H9 (cell line): ENCODE results near the gene PCOLCE2. TPM values are rescaled to one million over a fixed set of nuclear protein-coding genes. Genes with fewer than 3 reads are reported as not detected.

Source experiments
- DNase-seq: peaks from one replicate; pipeline ENCODE4 v3.0.0-alpha.2; 2017
- H2AFZ ChIP-seq: one replicate; pipeline ENCODE4 v1.6.1; 2013; ENCODE audit warnings: mild to moderate bottlenecking, low read length, control low read depth, moderate library complexity
- H2AK5ac ChIP-seq: 2 replicates; pipeline ENCODE4 v1.6.1; 2013; ENCODE audit warnings: low read length, control low read depth, mixed read lengths; ENCODE audit not compliant: insufficient read length
- H2BK120ac ChIP-seq: one replicate; pipeline ENCODE4 v1.6.1; 2013; ENCODE audit warnings: low read depth, mild to moderate bottlenecking, low read length, control low read depth, inconsistent platforms; ENCODE audit not compliant: poor library complexity, severe bottlenecking
- H2BK12ac ChIP-seq: 2 replicates; pipeline ENCODE4 v1.6.1; 2013; ENCODE audit warnings: low read length, control low read depth, mixed read lengths, low read depth; ENCODE audit not compliant: insufficient read length
- H2BK15ac ChIP-seq: 2 replicates; pipeline ENCODE4 v1.6.1; 2013; ENCODE audit warnings: low read depth, low read length, control low read depth
- H2BK20ac ChIP-seq: one replicate; pipeline ENCODE4 v1.6.1; 2013; ENCODE audit warnings: low read depth, mild to moderate bottlenecking, low read length, control low read depth, inconsistent platforms; ENCODE audit not compliant: poor library complexity, severe bottlenecking
- H2BK5ac ChIP-seq: 2 replicates; pipeline ENCODE4 v1.6.1; 2013; ENCODE audit warnings: low read length, control low read depth, mixed read lengths; ENCODE audit not compliant: insufficient read length
- H3K14ac ChIP-seq: 2 replicates; pipeline ENCODE4 v1.6.1; 2013; ENCODE audit warnings: low read length, control low read depth; ENCODE audit not compliant: insufficient read depth
- H3K18ac ChIP-seq: 2 replicates; pipeline ENCODE4 v1.6.1; 2013; ENCODE audit warnings: low read depth, mild to moderate bottlenecking, mixed read lengths, low read length, control low read depth; ENCODE audit not compliant: insufficient read length
- H3K23ac ChIP-seq: 2 replicates; pipeline ENCODE4 v1.6.1; 2013; ENCODE audit warnings: low read length, control low read depth, mixed read lengths, low read depth; ENCODE audit not compliant: insufficient read length
- H3K23me2 ChIP-seq: 2 replicates; pipeline ENCODE4 v1.6.1; 2013; ENCODE audit warnings: low read depth, mild to moderate bottlenecking, mixed read lengths, low read length, control low read depth; ENCODE audit not compliant: insufficient read length, poor library complexity, severe bottlenecking
- H3K27ac ChIP-seq: 2 replicates; pipeline ENCODE4 v1.5.1; 2013; ENCODE audit warnings: low read length, control low read depth, mixed read lengths, low read depth; ENCODE audit not compliant: insufficient read length
- H3K27me3 ChIP-seq: 2 replicates; pipeline ENCODE4 v1.6.1; 2013; ENCODE audit warnings: low read length, control low read depth, inconsistent platforms; ENCODE audit not compliant: insufficient read depth
- H3K4ac ChIP-seq: 2 replicates; pipeline ENCODE4 v1.6.1; 2013; ENCODE audit warnings: low read depth, mild to moderate bottlenecking, control low read depth, inconsistent platforms, low read length, moderate library complexity
- H3K4me1 ChIP-seq: 2 replicates; pipeline ENCODE4 v1.6.1; 2013; ENCODE audit warnings: low read length, control low read depth, inconsistent platforms; ENCODE audit not compliant: insufficient read depth
- H3K4me2 ChIP-seq: 2 replicates; pipeline ENCODE4 v1.6.1; 2013; ENCODE audit warnings: low read length, control low read depth, mixed read lengths; ENCODE audit not compliant: insufficient read length, insufficient read depth
- H3K56ac ChIP-seq: 2 replicates; pipeline ENCODE4 v1.6.1; 2013; ENCODE audit warnings: low read depth, mild to moderate bottlenecking, mixed read lengths, low read length, control low read depth; ENCODE audit not compliant: insufficient read length
- H3K79me1 ChIP-seq: 2 replicates; pipeline ENCODE4 v1.6.1; 2013; ENCODE audit warnings: low read depth, mild to moderate bottlenecking, moderate library complexity, low read length, control low read depth, inconsistent platforms; ENCODE audit not compliant: insufficient read depth, poor library complexity, severe bottlenecking
- H3K79me2 ChIP-seq: 2 replicates; pipeline ENCODE4 v1.6.1; 2013; ENCODE audit warnings: low read length, control low read depth, inconsistent platforms; ENCODE audit not compliant: insufficient read depth
- H3K9ac ChIP-seq: 2 replicates; pipeline ENCODE4 v1.6.1; 2013; ENCODE audit warnings: low read length, control low read depth, mixed read lengths; ENCODE audit not compliant: insufficient read length; ENCODE audit errors: extremely low read depth
- H3K9me3 ChIP-seq: one replicate; pipeline ENCODE4 v1.6.1; 2013; ENCODE audit warnings: low read depth, low read length, inconsistent platforms; ENCODE audit not compliant: control insufficient read depth
- H3T11ph ChIP-seq: one replicate; pipeline ENCODE4 v1.6.1; 2013; ENCODE audit warnings: mild to moderate bottlenecking, low read length, control low read depth, inconsistent platforms
- H4K20me1 ChIP-seq: one replicate; pipeline ENCODE4 v1.6.1; 2013; ENCODE audit not compliant: control insufficient read depth, insufficient read length, insufficient read depth
- H4K5ac ChIP-seq: 2 replicates; pipeline ENCODE4 v1.6.1; 2013; ENCODE audit warnings: low read depth, mild to moderate bottlenecking, mixed read lengths, low read length, control low read depth; ENCODE audit not compliant: insufficient read length
- H4K8ac ChIP-seq: replicated peaks from 2 replicates; pipeline ENCODE4 v1.6.1; 2013; ENCODE audit warnings: low read length, control low read depth, mixed read lengths, low read depth; ENCODE audit not compliant: insufficient read length
- H4K91ac ChIP-seq: 2 replicates; pipeline ENCODE4 v1.6.1; 2013; ENCODE audit warnings: low read depth, mild to moderate bottlenecking, moderate library complexity, mixed read lengths, low read length, control low read depth; ENCODE audit not compliant: insufficient read length
- H3K27ac Mint-ChIP-seq, 3 experiments: 2 replicates in 2 of 3; 3 replicates in 1 of 3; pipeline ENCODE4 v1.8.0; 2020 to 2021; ENCODE audit warnings: mixed read lengths in 3 of 3, mild to moderate bottlenecking in 1 of 3, moderate library complexity in 1 of 3
- H3K27me3 Mint-ChIP-seq: 2 replicates; pipeline ENCODE4 v1.8.0; 2021; ENCODE audit warnings: low read depth, mild to moderate bottlenecking, moderate library complexity, mixed read lengths
- H3K36me3 Mint-ChIP-seq, 3 experiments: 2 replicates in 2 of 3; 3 replicates in 1 of 3; pipeline ENCODE4 v1.8.0; 2020 to 2021; ENCODE audit warnings: low read depth in 3 of 3, mixed read lengths in 3 of 3; ENCODE audit not compliant: insufficient read depth in 1 of 3
- H3K4me1 Mint-ChIP-seq, 2 experiments: 2 replicates each; pipeline ENCODE4 v1.8.0; 2020; ENCODE audit warnings: mixed read lengths in 2 of 2
- H3K4me3 Mint-ChIP-seq, 2 experiments: 2 replicates in 1 of 2; 3 replicates in 1 of 2; pipeline ENCODE4 v1.8.0; 2020 to 2021; ENCODE audit warnings: mild to moderate bottlenecking in 2 of 2, mixed read lengths in 2 of 2, moderate library complexity in 1 of 2
- H3K9me3 Mint-ChIP-seq, 2 experiments: 2 replicates in 1 of 2; 3 replicates in 1 of 2; pipeline ENCODE4 v1.8.0; 2020; ENCODE audit warnings: mild to moderate bottlenecking in 2 of 2, mixed read lengths in 2 of 2, moderate library complexity in 1 of 2
- CTCF ChIP-seq: fragments of 200-600 bp; sonication (generic); conservative IDR thresholded peaks from 3 replicates; pipeline ENCODE4 v1.8.0; 2021; ENCODE audit warnings: antibody characterized with exemption, mild to moderate bottlenecking
- WGBS: extraction: QIAGEN DNeasy Blood & Tissue Kit; methylation state at CpG from one replicate; pipeline ENCODE4 v1.1.7; 2013; ENCODE audit warnings: missing lambda C conversion rate, low lambda C conversion rate, mixed read lengths; ENCODE audit not compliant: insufficient read length; ENCODE audit errors: extremely low coverage; 5-methylcytosine and 5-hydroxymethylcytosine counted together
- total RNA-seq: library from RNA; stranded (reverse); gene quantifications from 2 replicates; pipeline ENCODE4 v1.2.1, GENCODE V29; 2021

The PCOLCE2 gene
- total RNA-seq, 1 experiment from 2014 or later, result 9.2 TPM

- TF ChIP-seq CTCF, result no peak
- no peaks in the 10 kb centered on the region for H3K9me3 ChIP-seq
- no peaks in the 10 kb centered on the region for H3K23me2 ChIP-seq
- H3K4me1 Mint-ChIP-seq, result peaks cover 6 to 7% of the 10 kb centered on the region in 2 experiments
- H3T11ph ChIP-seq, result no peak overlapping the region
- H3K27ac Mint-ChIP-seq, result no peak overlapping the region
- no peaks in the 10 kb centered on the region for H3K9me3 Mint-ChIP-seq
- no peak overlapping the region for H3K27ac ChIP-seq
- H3K4ac ChIP-seq, result no peak overlapping the region
- no peak overlapping the region for H2AFZ ChIP-seq
- H3K9ac ChIP-seq, result no peak overlapping the region
- no peak overlapping the region for H3K23ac ChIP-seq
- H3K4me2 ChIP-seq, result no peak overlapping the region
- H3K36me3 Mint-ChIP-seq, result no peaks in the 10 kb centered on the region; a peak in 2 of 7 replicates
- no peaks in the 10 kb centered on the region for H4K20me1 ChIP-seq
- no peak overlapping the region for H3K4me3 Mint-ChIP-seq
- WGBS, result no CpG with 5 or more reads among the region's 3 CpGs
- H3K18ac ChIP-seq, result no peak overlapping the region
- H3K27me3 ChIP-seq, result no peaks in the 10 kb centered on the region
- H3K27me3 Mint-ChIP-seq, result no peaks in the 10 kb centered on the region; the same call in 1 of the 2 replicates
- H2BK20ac ChIP-seq, result no peak overlapping the region
- H2AK5ac ChIP-seq, result no peak overlapping the region
- no peak overlapping the region for H2BK5ac ChIP-seq
- no peak overlapping the region for H4K5ac ChIP-seq
- no peak overlapping the region for H2BK120ac ChIP-seq
- H4K91ac ChIP-seq, result no peak overlapping the region
- H4K8ac ChIP-seq, result no peak overlapping the region
- H3K56ac ChIP-seq, result no peak overlapping the region
- H2BK12ac ChIP-seq, result no peak overlapping the region
- H3K79me2 ChIP-seq, result no peaks in the 10 kb centered on the region
- H3K79me1 ChIP-seq, result no peaks in the 10 kb centered on the region
- no peak for DNase-seq
- H2BK15ac ChIP-seq, result no peak overlapping the region
- H3K14ac ChIP-seq, result no peak overlapping the region
- peaks cover 6% of the 10 kb centered on the region; the same call in 1 of the 2 replicates for H3K4me1 ChIP-seq
Measured at GRCh38 chr3:142930463-142930862, 41.6 kb upstream of the PCOLCE2 start.
